ENCODE measurements around the gene SYNDIG1. TPM values are rescaled to one million over a fixed set of nuclear protein-coding genes. Genes with fewer than 3 reads are reported as not detected.

Gene SYNDIG1
- polyA plus RNA-seq, 2 of the 4 experiments (the other 2 are of a cell fraction): 0.96 to 2.6 TPM

- Histone ChIP-seq H3K4me2 (no peak overlapping the region), H3K9me3 (no peaks in the 10 kb centered on the region), H3K27ac (no peak overlapping the region), H3K4me3 (no peak overlapping the region), H3K4me1 (no peaks in the 10 kb centered on the region)
- POLR2A ChIA-PET: no interaction called here
- CTCF ChIA-PET: no interaction called here
- FAIRE-seq (no peak), ATAC-seq (no peak), DNase-seq (ENCODE audit: low read depth in 1 of 2, low spot score in 1 of 2) (no peak)
- 58% methylated on average over 15 of the region's 15 CpGs for WGBS (ENCODE audit: missing lambda C conversion rate)
- TF ChIP-seq MAFK (IDR thresholded peaks at IDR 0.05; ENCODE audit: partially characterized antibody) (no peak), TP53 (CRISPR knock-in tag; IDR thresholded peaks at IDR 0.05) (no peak), KDM1A (IDR thresholded peaks at IDR 0.05; ENCODE audit: low read depth) (no peak), CHD4 (IDR thresholded peaks at IDR 0.05; ENCODE audit: borderline replicate concordance) (no peak), ATOH8 (CRISPR knock-in tag; IDR thresholded peaks at IDR 0.05; ENCODE audit: low read depth) (no peak), E2F6 (IDR thresholded peaks at IDR 0.05; ENCODE audit: borderline replicate concordance, low read depth) (no peak), PHF8 (IDR thresholded peaks at IDR 0.05; ENCODE audit: borderline replicate concordance, low read depth) (no peak), RCOR1 (IDR thresholded peaks at IDR 0.05; ENCODE audit: low read depth, low read length) (no peak), MAX (IDR thresholded peaks at IDR 0.05) (no peak), SMC3 (IDR thresholded peaks at IDR 0.05) (no peak), FOXS1 (CRISPR knock-in tag; IDR thresholded peaks at IDR 0.05) (no peak), EHF (CRISPR knock-in tag; IDR thresholded peaks at IDR 0.05) (no peak), RAD21 (conservative IDR thresholded peaks at IDR 0.05 in 1 of 2, IDR thresholded peaks at IDR 0.05 in 1 of 2) (no peak), HMGXB4 (CRISPR knock-in tag; IDR thresholded peaks at IDR 0.05; ENCODE audit: borderline replicate concordance) (no peak), HOXA7 (CRISPR knock-in tag; IDR thresholded peaks at IDR 0.05) (no peak), ZNF302 (CRISPR knock-in tag; IDR thresholded peaks at IDR 0.05) (no peak), RARB (CRISPR knock-in tag; IDR thresholded peaks at IDR 0.05) (no peak)
These were observed 113.1 kb downstream of the SYNDIG1 start for GRCh38 chr20:24582373-24583168.

GRCh38 chr20:24583169-24583792, 113.9 kb downstream of the SYNDIG1 start:
- no peak for DNase-seq (ENCODE audit: low read depth in 1 of 2, low spot score in 1 of 2)
- WGBS (ENCODE audit: missing lambda C conversion rate): 72% methylated on average over 13 of the region's 13 CpGs
- H3K4me3 ChIP-seq: no peak overlapping the region
- TF ChIP-seq MAX (IDR thresholded peaks at IDR 0.05): no peak
- no peak for TF ChIP-seq KDM1A (IDR thresholded peaks at IDR 0.05; ENCODE audit: low read depth)
- no peak for TF ChIP-seq RCOR1 (IDR thresholded peaks at IDR 0.05; ENCODE audit: low read depth, low read length)
- FAIRE-seq: no peak
- no peak for ATAC-seq
- ChIA-PET POLR2A (no interaction called here), CTCF (interaction anchor here (1.1 kb wide), 1 partner anchor 104 kb away, joined by 3 read pairs; no protein-coding TSS in a partner anchor)
- H3K4me1 ChIP-seq: no peaks in the 10 kb centered on the region
- no peak overlapping the region for H3K27ac ChIP-seq
- H3K4me2 ChIP-seq: no peak overlapping the region
- H3K9me3 ChIP-seq: no peaks in the 10 kb centered on the region
